ENCODE data around the gene ATOH1. TPM values are rescaled to one million over a fixed set of nuclear protein-coding genes. Genes with fewer than 3 reads are reported as not detected.

Gene ATOH1
- total RNA-seq, 3 donors from 2014 or later (not counting 1 experiment from before 2014, with no cell fraction given), result not detected

DNA sequence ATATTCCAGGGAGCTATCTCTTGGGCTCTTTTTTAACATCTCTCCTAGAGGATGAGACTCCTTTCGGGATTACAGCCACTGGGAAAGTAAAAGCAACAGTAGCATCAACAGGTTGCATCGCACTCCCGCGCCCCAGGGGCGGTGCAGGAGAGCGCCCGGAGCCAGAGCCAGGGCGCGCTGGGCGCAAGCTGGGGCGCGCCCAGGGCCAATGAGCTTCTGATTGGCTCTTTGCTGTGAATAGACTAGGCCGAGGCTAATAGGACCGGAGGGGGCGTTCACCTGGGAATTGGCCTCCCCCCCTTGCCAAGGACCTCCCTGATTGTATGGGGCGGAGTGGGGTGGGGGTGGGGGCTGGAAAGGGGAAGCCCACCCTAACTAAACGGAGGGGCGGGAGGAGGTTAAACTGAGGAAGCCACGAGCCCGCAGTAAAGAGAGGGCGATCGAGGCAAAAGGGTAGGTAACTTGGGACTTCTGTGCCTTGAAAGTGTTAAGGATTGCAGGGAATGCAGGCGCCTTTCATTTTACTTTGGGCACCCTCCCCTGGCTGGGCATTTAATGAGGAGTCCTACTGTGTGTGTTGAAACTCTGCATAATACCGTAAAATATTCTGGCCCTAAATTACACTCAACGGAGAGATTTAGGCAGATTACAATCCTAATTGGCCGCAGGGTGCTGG, 1.1 kb upstream of the ATOH1 start:
- intact Hi-C loops (cut with micrococcal nuclease), result no loop called here
- peaks cover 4 to 6% of the 10 kb centered on the region in 2 donors for H3K9me3 Mint-ChIP-seq
- no peak overlapping the region for H3K4me3 Mint-ChIP-seq
- DNase-seq (no peak), ATAC-seq (no peak)
- WGBS (ENCODE audit: insufficient coverage), result 10% methylated on average over 24 of the region's 26 CpGs
- peaks cover 0 to 4% of the 10 kb centered on the region in 2 donors for H3K4me1 Mint-ChIP-seq
- no peak overlapping the region for H3K27ac Mint-ChIP-seq
- Histone ChIP-seq H3K27ac (ENCODE audit: low read length) (no peak overlapping the region), H3K4me1 (ENCODE audit: control insufficient read depth, insufficient read depth, low read length) (no peaks in the 10 kb centered on the region), H3K9me3 (ENCODE audit: control insufficient read depth, insufficient read depth, low read length) (no peaks in the 10 kb centered on the region), H3K27me3 (ENCODE audit: control insufficient read depth, insufficient read depth, low read length) (peaks cover 43% of the 10 kb centered on the region), H3K4me3 (ENCODE audit: low read length) (no peak overlapping the region), H3K36me3 (ENCODE audit: control insufficient read depth, insufficient read depth, low read length) (no peaks in the 10 kb centered on the region)
- H3K27me3 Mint-ChIP-seq (ENCODE audit: low read depth in 2 of 2), result peaks cover 53 to 54% of the 10 kb centered on the region in 2 donors
- peaks cover 44% of the 10 kb centered on the region for H3K36me3 Mint-ChIP-seq
- TF ChIP-seq, protein P1, sequence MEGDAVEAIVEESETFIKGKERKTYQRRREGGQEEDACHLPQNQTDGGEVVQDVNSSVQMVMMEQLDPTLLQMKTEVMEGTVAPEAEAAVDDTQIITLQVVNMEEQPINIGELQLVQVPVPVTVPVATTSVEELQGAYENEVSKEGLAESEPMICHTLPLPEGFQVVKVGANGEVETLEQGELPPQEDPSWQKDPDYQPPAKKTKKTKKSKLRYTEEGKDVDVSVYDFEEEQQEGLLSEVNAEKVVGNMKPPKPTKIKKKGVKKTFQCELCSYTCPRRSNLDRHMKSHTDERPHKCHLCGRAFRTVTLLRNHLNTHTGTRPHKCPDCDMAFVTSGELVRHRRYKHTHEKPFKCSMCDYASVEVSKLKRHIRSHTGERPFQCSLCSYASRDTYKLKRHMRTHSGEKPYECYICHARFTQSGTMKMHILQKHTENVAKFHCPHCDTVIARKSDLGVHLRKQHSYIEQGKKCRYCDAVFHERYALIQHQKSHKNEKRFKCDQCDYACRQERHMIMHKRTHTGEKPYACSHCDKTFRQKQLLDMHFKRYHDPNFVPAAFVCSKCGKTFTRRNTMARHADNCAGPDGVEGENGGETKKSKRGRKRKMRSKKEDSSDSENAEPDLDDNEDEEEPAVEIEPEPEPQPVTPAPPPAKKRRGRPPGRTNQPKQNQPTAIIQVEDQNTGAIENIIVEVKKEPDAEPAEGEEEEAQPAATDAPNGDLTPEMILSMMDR (IDR thresholded peaks at IDR 0.05), result no peak

DNA sequence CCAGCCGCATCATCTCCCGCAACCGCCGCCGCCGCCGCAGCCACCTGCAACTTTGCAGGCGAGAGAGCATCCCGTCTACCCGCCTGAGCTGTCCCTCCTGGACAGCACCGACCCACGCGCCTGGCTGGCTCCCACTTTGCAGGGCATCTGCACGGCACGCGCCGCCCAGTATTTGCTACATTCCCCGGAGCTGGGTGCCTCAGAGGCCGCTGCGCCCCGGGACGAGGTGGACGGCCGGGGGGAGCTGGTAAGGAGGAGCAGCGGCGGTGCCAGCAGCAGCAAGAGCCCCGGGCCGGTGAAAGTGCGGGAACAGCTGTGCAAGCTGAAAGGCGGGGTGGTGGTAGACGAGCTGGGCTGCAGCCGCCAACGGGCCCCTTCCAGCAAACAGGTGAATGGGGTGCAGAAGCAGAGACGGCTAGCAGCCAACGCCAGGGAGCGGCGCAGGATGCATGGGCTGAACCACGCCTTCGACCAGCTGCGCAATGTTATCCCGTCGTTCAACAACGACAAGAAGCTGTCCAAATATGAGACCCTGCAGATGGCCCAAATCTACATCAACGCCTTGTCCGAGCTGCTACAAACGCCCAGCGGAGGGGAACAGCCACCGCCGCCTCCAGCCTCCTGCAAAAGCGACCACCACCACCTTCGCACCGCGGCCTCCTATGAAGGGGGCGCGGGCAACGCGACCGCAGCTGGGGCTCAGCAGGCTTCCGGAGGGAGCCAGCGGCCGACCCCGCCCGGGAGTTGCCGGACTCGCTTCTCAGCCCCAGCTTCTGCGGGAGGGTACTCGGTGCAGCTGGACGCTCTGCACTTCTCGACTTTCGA, 654 bp downstream of the ATOH1 start:
- Histone ChIP-seq H3K27me3 (ENCODE audit: control insufficient read depth, insufficient read depth, low read length) (peaks cover 54% of the 10 kb centered on the region), H3K36me3 (ENCODE audit: control insufficient read depth, insufficient read depth, low read length) (no peaks in the 10 kb centered on the region), H3K9me3 (ENCODE audit: control insufficient read depth, insufficient read depth, low read length) (no peaks in the 10 kb centered on the region), H3K4me3 (ENCODE audit: low read length) (no peak overlapping the region), H3K27ac (ENCODE audit: low read length) (no peak overlapping the region), H3K4me1 (ENCODE audit: control insufficient read depth, insufficient read depth, low read length) (no peaks in the 10 kb centered on the region)
- ATAC-seq, result no peak
- H3K9me3 Mint-ChIP-seq, result peaks cover 2 to 6% of the 10 kb centered on the region in 2 donors
- intact Hi-C loops (cut with micrococcal nuclease), result no loop called here
- WGBS (ENCODE audit: insufficient coverage), result 3% methylated on average over 70 of the region's 70 CpGs
- H3K4me1 Mint-ChIP-seq, result peaks cover 0 to 4% of the 10 kb centered on the region in 2 donors
- H3K27me3 Mint-ChIP-seq (ENCODE audit: low read depth in 2 of 2), result peaks cover 65 to 71% of the 10 kb centered on the region in 2 donors
- no peak overlapping the region for H3K4me3 Mint-ChIP-seq
- H3K27ac Mint-ChIP-seq, result no peak overlapping the region
- TF ChIP-seq, protein P1 (IDR thresholded peaks at IDR 0.05), result no peak
- peaks cover 44% of the 10 kb centered on the region for H3K36me3 Mint-ChIP-seq
- no peak for DNase-seq

DNA sequence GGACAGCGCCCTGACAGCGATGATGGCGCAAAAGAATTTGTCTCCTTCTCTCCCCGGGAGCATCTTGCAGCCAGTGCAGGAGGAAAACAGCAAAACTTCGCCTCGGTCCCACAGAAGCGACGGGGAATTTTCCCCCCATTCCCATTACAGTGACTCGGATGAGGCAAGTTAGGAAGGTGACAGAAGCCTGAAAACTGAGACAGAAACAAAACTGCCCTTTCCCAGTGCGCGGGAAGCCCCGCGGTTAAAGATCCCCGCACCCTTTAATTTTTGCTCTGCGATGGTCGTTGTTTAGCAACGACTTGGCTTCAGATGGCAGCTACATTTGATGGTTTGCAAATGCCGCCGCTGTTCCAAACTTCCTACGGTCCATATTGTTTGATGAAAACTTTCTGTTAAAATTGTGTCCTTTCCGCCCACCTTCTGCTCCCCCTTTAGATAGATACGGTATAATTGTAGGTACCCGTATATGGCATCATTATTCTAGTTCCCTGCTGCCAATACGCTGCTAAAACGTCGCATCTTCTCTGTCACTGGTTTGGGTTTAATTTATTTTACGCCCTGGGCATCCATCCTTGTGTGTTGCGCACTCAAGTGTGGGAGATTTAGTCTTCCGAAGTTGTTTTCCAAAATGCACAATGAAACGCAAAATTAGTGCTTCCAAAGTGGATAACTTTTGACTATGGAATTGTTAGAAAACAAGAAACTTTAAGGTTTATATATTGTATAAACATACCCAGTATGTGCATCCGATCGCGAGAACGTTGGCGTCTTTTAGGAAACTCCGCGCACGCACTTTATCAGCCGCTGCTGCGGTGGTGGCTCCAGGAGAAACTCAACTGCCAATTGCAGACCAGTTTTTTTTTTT, 1.5 kb downstream of the ATOH1 start:
- DNase-seq (no peak), ATAC-seq (no peak)
- intact Hi-C loops (cut with micrococcal nuclease), result no loop called here
- Mint-ChIP-seq H3K27ac (no peak overlapping the region), H3K4me1 (peaks cover 0 to 4% of the 10 kb centered on the region in 2 donors), H3K4me3 (no peak overlapping the region), H3K27me3 (ENCODE audit: low read depth in 2 of 2) (peaks cover 69 to 75% of the 10 kb centered on the region in 2 donors), H3K36me3 (peaks cover 44% of the 10 kb centered on the region), H3K9me3 (peaks cover 2 to 6% of the 10 kb centered on the region in 2 donors)
- 23% methylated on average over 36 of the region's 40 CpGs for WGBS (ENCODE audit: insufficient coverage)
- no peaks in the 10 kb centered on the region for H3K9me3 ChIP-seq (ENCODE audit: control insufficient read depth, insufficient read depth, low read length)
- TF ChIP-seq, protein P1 (IDR thresholded peaks at IDR 0.05), result no peak
- no peak overlapping the region for H3K4me3 ChIP-seq (ENCODE audit: low read length)
- peaks cover 57% of the 10 kb centered on the region for H3K27me3 ChIP-seq (ENCODE audit: control insufficient read depth, insufficient read depth, low read length)
- no peaks in the 10 kb centered on the region for H3K36me3 ChIP-seq (ENCODE audit: control insufficient read depth, insufficient read depth, low read length)
- no peak overlapping the region for H3K27ac ChIP-seq (ENCODE audit: low read length)
- no peaks in the 10 kb centered on the region for H3K4me1 ChIP-seq (ENCODE audit: control insufficient read depth, insufficient read depth, low read length)
